ENCODE results near the gene DYNC1LI1. TPM values are rescaled to one million over a fixed set of nuclear protein-coding genes. Genes with fewer than 3 reads are reported as not detected.

DYNC1LI1 gene
- total RNA-seq, 3 donors from 2014 or later: 16.7 to 26.5 (median 19.9) TPM

- TF ChIP-seq CTCF (IDR thresholded peaks at IDR 0.05): no peak
- H3K4me3 ChIP-seq: no peak overlapping the region
- ATAC-seq: no peak
- H3K9me3 ChIP-seq: no peaks in the 10 kb centered on the region
- no peak for DNase-seq
- no peaks in the 10 kb centered on the region for H3K36me3 ChIP-seq (ENCODE audit: low read depth)
- intact Hi-C loops (cut with DNase I, micrococcal nuclease): no loop called here
- H3K4me1 ChIP-seq (ENCODE audit: low read depth): no peaks in the 10 kb centered on the region
Measured at GRCh38 chr3:32593903-32594525, 23.4 kb upstream of the DYNC1LI1 start.

GRCh38 chr3:32592696-32593353 lies 22.2 kb upstream of the DYNC1LI1 start:
- no peak for TF ChIP-seq CTCF (IDR thresholded peaks at IDR 0.05)
- DNase-seq: no peak
- H3K36me3 ChIP-seq (ENCODE audit: low read depth): no peaks in the 10 kb centered on the region
- ATAC-seq: no peak
- H3K9me3 ChIP-seq: no peaks in the 10 kb centered on the region
- no peak overlapping the region for H3K4me3 ChIP-seq
- no peaks in the 10 kb centered on the region for H3K4me1 ChIP-seq (ENCODE audit: low read depth)
- intact Hi-C loops (cut with DNase I, micrococcal nuclease): no loop called here

GRCh38 chr3:32592011-32592410 lies 21.4 kb upstream of the DYNC1LI1 start:
- Histone ChIP-seq H3K9me3 (no peaks in the 10 kb centered on the region), H3K36me3 (ENCODE audit: low read depth) (no peaks in the 10 kb centered on the region), H3K4me3 (no peak overlapping the region), H3K4me1 (ENCODE audit: low read depth) (no peaks in the 10 kb centered on the region)
- no peak for TF ChIP-seq CTCF (IDR thresholded peaks at IDR 0.05)
- DNase-seq (no peak), ATAC-seq (no peak)
- intact Hi-C loops (cut with DNase I, micrococcal nuclease): no loop called here

GRCh38 chr3:32591186-32591585 lies 20.5 kb upstream of the DYNC1LI1 start:
- no peaks in the 10 kb centered on the region for H3K4me1 ChIP-seq (ENCODE audit: low read depth)
- H3K4me3 ChIP-seq: no peak overlapping the region
- no peak for ATAC-seq
- DNase-seq: no peak
- no peaks in the 10 kb centered on the region for H3K36me3 ChIP-seq (ENCODE audit: low read depth)
- TF ChIP-seq CTCF (IDR thresholded peaks at IDR 0.05): no peak
- no peaks in the 10 kb centered on the region for H3K9me3 ChIP-seq
- intact Hi-C loops (cut with DNase I, micrococcal nuclease): no loop called here

- ATAC-seq: no peak
Measured at GRCh38 chr3:32586356-32586755, 15.7 kb upstream of the DYNC1LI1 start.

More at GRCh38 chr3:32586356-32586755, 15.7 kb upstream of the DYNC1LI1 start:
- Histone ChIP-seq H3K4me1 (ENCODE audit: low read depth) (no peaks in the 10 kb centered on the region), H3K4me3 (no peak overlapping the region), H3K36me3 (ENCODE audit: low read depth) (no peaks in the 10 kb centered on the region), H3K9me3 (no peaks in the 10 kb centered on the region)
- TF ChIP-seq CTCF (IDR thresholded peaks at IDR 0.05): no peak
- intact Hi-C loops (cut with DNase I, micrococcal nuclease): no loop called here
- no peak for DNase-seq
